HEK293 (cell line): ENCODE data around the gene FSIP1.

Experiments
- CTCF ChIA-PET: fragments of 350-600 bp; formaldehyde crosslinking; extraction: SDS; loops from one replicate; lab custom pipeline; 2021; ENCODE audit warnings: antibody characterized with exemption; lab: Yijun Ruan, JAX
- POLR2A ChIA-PET: fragments of 300-600 bp; formaldehyde crosslinking; extraction: SDS; loops from one replicate; lab custom pipeline; 2020; ENCODE audit warnings: antibody characterized with exemption, inconsistent platforms; lab: Yijun Ruan, JAX
- H3K27ac ChIP-seq: fragments of 200-500 bp; sonication (Bioruptor generic); 2 replicates; pipeline ENCODE4 v1.5.1; 2014; ENCODE audit warnings: low read depth, low read length, control low read depth, inconsistent platforms; ENCODE audit errors: extremely low read depth
- H3K36me3 ChIP-seq, 2 experiments: fragments of 200-500 bp in 1 of 2; sonication (Bioruptor generic) in 1 of 2; 1 replicate in 1 of 2; 2 replicates in 1 of 2; pipeline ENCODE4 v1.5.1; 2014 to 2017; ENCODE audit warnings: inconsistent platforms in 2 of 2, low read length in 2 of 2; ENCODE audit not compliant: control insufficient read depth in 2 of 2, insufficient read depth in 1 of 2
- H3K4me1 ChIP-seq: fragments of 200-500 bp; sonication (Bioruptor generic); 2 replicates; pipeline ENCODE4 v1.5.1; 2014; ENCODE audit warnings: mild to moderate bottlenecking, low read length, inconsistent platforms; ENCODE audit not compliant: control insufficient read depth, insufficient read depth
- H3K4me3 ChIP-seq: 2 replicates; pipeline ENCODE4 v1.5.1; 2011; ENCODE audit warnings: low read depth, mild to moderate bottlenecking, control low read depth, low read length, moderate library complexity
- H3K9me3 ChIP-seq: fragments of 200-500 bp; sonication (Bioruptor generic); 2 replicates; pipeline ENCODE4 v1.5.1; 2014; ENCODE audit warnings: low read depth, low read length, inconsistent platforms; ENCODE audit not compliant: control insufficient read depth, insufficient read depth
- BCL6B ChIP-seq: fragments of 450-650 bp; formaldehyde crosslinking; IDR thresholded peaks from 2 replicates; pipeline ENCODE4 v1.5.1; 2017; ENCODE audit warnings: missing biosample characterization, missing genetic modification characterization
- GLI4 ChIP-seq: fragments of 450-650 bp; formaldehyde crosslinking; IDR thresholded peaks from 2 replicates; pipeline ENCODE4 v1.5.1; 2016; ENCODE audit warnings: missing biosample characterization, missing genetic modification characterization
- KLF1 ChIP-seq: fragments of 450-650 bp; formaldehyde crosslinking; IDR thresholded peaks from 2 replicates; pipeline ENCODE4 v1.5.1; 2016; ENCODE audit warnings: missing biosample characterization, missing genetic modification characterization
- KLF9 ChIP-seq: fragments of 450-650 bp; formaldehyde crosslinking; IDR thresholded peaks from 2 replicates; pipeline ENCODE4 v1.5.1; 2016; ENCODE audit warnings: missing biosample characterization, missing genetic modification characterization, low read depth
- PRDM10 ChIP-seq: fragments of 450-650 bp; formaldehyde crosslinking; IDR thresholded peaks from 2 replicates; pipeline ENCODE4 v1.5.1; 2016; ENCODE audit warnings: missing biosample characterization, missing genetic modification characterization
- PRDM4 ChIP-seq: fragments of 450-650 bp; formaldehyde crosslinking; IDR thresholded peaks from 2 replicates; pipeline ENCODE4 v1.5.1; 2017; ENCODE audit warnings: missing biosample characterization, missing genetic modification characterization
- REST ChIP-seq: fragments of 450-650 bp; formaldehyde crosslinking; IDR thresholded peaks from 2 replicates; pipeline ENCODE4 v1.5.1; 2016; ENCODE audit warnings: missing biosample characterization, missing genetic modification characterization
- ZBTB48 ChIP-seq: fragments of 450-650 bp; formaldehyde crosslinking; IDR thresholded peaks from 2 replicates; pipeline ENCODE4 v1.5.1; 2016; ENCODE audit warnings: missing biosample characterization, missing genetic modification characterization
- ZNF184 ChIP-seq: fragments of 450-650 bp; IDR thresholded peaks from 2 replicates; pipeline ENCODE4 v1.5.1; 2018; ENCODE audit warnings: missing biosample characterization, mild to moderate bottlenecking, missing genetic modification characterization
- ZNF202 ChIP-seq: fragments of 450-650 bp; formaldehyde crosslinking; IDR thresholded peaks from 2 replicates; pipeline ENCODE4 v1.5.1; 2016; ENCODE audit warnings: missing biosample characterization, missing genetic modification characterization, borderline replicate concordance
- ZNF211 ChIP-seq: fragments of 450-650 bp; formaldehyde crosslinking; IDR thresholded peaks from 2 replicates; pipeline ENCODE4 v1.5.1; 2016; ENCODE audit warnings: low read depth, missing biosample characterization, missing genetic modification characterization
- ZNF518A ChIP-seq: fragments of 450-650 bp; formaldehyde crosslinking; conservative IDR thresholded peaks from 2 replicates; pipeline ENCODE4 v1.5.1; 2016; ENCODE audit warnings: low read depth, missing biosample characterization, missing genetic modification characterization
- ZNF521 ChIP-seq: fragments of 450-650 bp; formaldehyde crosslinking; IDR thresholded peaks from 2 replicates; pipeline ENCODE4 v1.5.1; 2017; ENCODE audit warnings: missing biosample characterization, mild to moderate bottlenecking, missing genetic modification characterization
- ZNF549 ChIP-seq: fragments of 450-650 bp; IDR thresholded peaks from 2 replicates; pipeline ENCODE4 v1.5.1; 2018; ENCODE audit warnings: missing biosample characterization, missing genetic modification characterization, mild to moderate bottlenecking, inconsistent platforms, moderate library complexity
- ZNF677 ChIP-seq: fragments of 450-650 bp; IDR thresholded peaks from 2 replicates; pipeline ENCODE4 v1.5.0; 2018; ENCODE audit warnings: missing biosample characterization, mild to moderate bottlenecking, missing genetic modification characterization, moderate library complexity

Gene FSIP1

GRCh38 chr15:39642011-39642640 is 140.5 kb downstream of the FSIP1 start (continued):
- no peak for TF ChIP-seq REST (tag by site-specific recombination)
- no peak for TF ChIP-seq ZNF211 (tag by site-specific recombination)
- no peak for TF ChIP-seq ZNF521

GRCh38 chr15:39641191-39641889 is 141.3 kb downstream of the FSIP1 start:
- CTCF ChIA-PET: no interaction called here
- TF ChIP-seq ZBTB48 (tag by site-specific recombination) (no peak), BCL6B (tag by site-specific recombination) (peak; percentile 85)
- H3K27ac ChIP-seq: no peak overlapping the region
- no peak overlapping the region for H3K4me3 ChIP-seq
- no peaks in the 10 kb centered on the region for H3K36me3 ChIP-seq
- no peaks in the 10 kb centered on the region for H3K4me1 ChIP-seq
- POLR2A ChIA-PET: no interaction called here
- H3K9me3 ChIP-seq: no peaks in the 10 kb centered on the region

- POLR2A ChIA-PET: no interaction called here
- Histone ChIP-seq H3K4me1 (no peaks in the 10 kb centered on the region), H3K36me3 (no peaks in the 10 kb centered on the region), H3K4me3 (no peak overlapping the region), H3K27ac (no peak overlapping the region), H3K9me3 (no peaks in the 10 kb centered on the region)
- CTCF ChIA-PET: no interaction called here
- TF ChIP-seq PRDM4 (tag by site-specific recombination): no peak
- TF ChIP-seq ZNF184 (tag by site-specific recombination): no peak
- no peak for TF ChIP-seq GLI4
- no peak for TF ChIP-seq ZNF549
- no peak for TF ChIP-seq KLF9 (tag by site-specific recombination)
- no peak for TF ChIP-seq ZNF677 (tag by site-specific recombination)
- no peak for TF ChIP-seq ZNF202 (tag by site-specific recombination)
- TF ChIP-seq ZNF211 (tag by site-specific recombination): no peak
- no peak for TF ChIP-seq PRDM10 (tag by site-specific recombination)
- TF ChIP-seq KLF1 (tag by site-specific recombination): no peak
- no peak for TF ChIP-seq ZNF518A (tag by site-specific recombination)
These were observed 142.0 kb downstream of the FSIP1 start for GRCh38 chr15:39640665-39641064.
